ENCODE results near the gene CDR2. TPM values are rescaled to one million over a fixed set of nuclear protein-coding genes. Genes with fewer than 3 reads are reported as not detected.

Gene CDR2
- total and polyA plus RNA-seq, 2 donors (not counting 1 experiment from before 2014, with no cell fraction given) = 8.0 to 11.3 TPM

- WGBS (ENCODE audit: insufficient coverage) = no CpG with 5 or more reads among the region's 2 CpGs
- H3K9me3 Mint-ChIP-seq (ENCODE audit: insufficient read depth) = no peaks in the 10 kb centered on the region
- intact Hi-C loops (cut with micrococcal nuclease) = loop anchor here (5.0 kb wide), 1 partner anchor 1213 kb away; the partner anchor contains the start of gene LDAF1
- H3K4me3 Mint-ChIP-seq = no peak overlapping the region
- no peak for ATAC-seq (ENCODE audit: low read depth)
- no peaks in the 10 kb centered on the region for H3K36me3 ChIP-seq (replicated peaks in 1 of 2; ENCODE audit: control extremely low read depth in 1 of 2, control insufficient read depth in 1 of 2, extremely low read depth in 1 of 2, insufficient read depth in 2 of 2, low read length in 1 of 2)
- TF ChIP-seq EZH2 (IDR thresholded peaks at IDR 0.05; ENCODE audit: borderline replicate concordance, insufficient read depth, low read depth, low read length, poor library complexity, severe bottlenecking) (no peak), CTCF (IDR thresholded peaks at IDR 0.05) (no peak)
- DNase-seq = no peak
- CTCF ChIA-PET = no interaction called here
- H3K4me2 ChIP-seq (replicated peaks; ENCODE audit: low read depth, low read length, poor library complexity, severe bottlenecking) = no peak overlapping the region
- no peaks in the 10 kb centered on the region for H4K20me1 ChIP-seq (ENCODE audit: control insufficient read depth, insufficient read depth, low read length, poor library complexity, severe bottlenecking)
- H3K27ac ChIP-seq (ENCODE audit: low read length in 2 of 2) = no peak overlapping the region
- no peaks in the 10 kb centered on the region for H3K27me3 ChIP-seq (replicated peaks in 1 of 4; ENCODE audit: control extremely low read depth in 1 of 4, control insufficient read depth in 3 of 4, insufficient read depth in 4 of 4, low read length in 3 of 4)
- no peak overlapping the region for H2AFZ ChIP-seq (ENCODE audit: insufficient read depth, low read depth, low read length, poor library complexity, severe bottlenecking)
- H3K27me3 Mint-ChIP-seq = no peaks in the 10 kb centered on the region
- no peak overlapping the region for H3K9ac ChIP-seq (ENCODE audit: low read length)
- no peak overlapping the region for H3K4me3 ChIP-seq (ENCODE audit: control extremely low read depth in 1 of 5, extremely low read depth in 1 of 5, insufficient read depth in 1 of 5, low read depth in 2 of 5, low read length in 4 of 5)
- H3K4me1 ChIP-seq (ENCODE audit: control insufficient read depth in 2 of 2, insufficient read depth in 2 of 2, low read length in 2 of 2) = peaks cover 12 to 13% of the 10 kb centered on the region in 2 donors
- H3K27ac Mint-ChIP-seq = no peak overlapping the region
- H3K79me2 ChIP-seq (ENCODE audit: control insufficient read depth, insufficient read depth, low read length) = peaks cover 36% of the 10 kb centered on the region
- H3K4me1 Mint-ChIP-seq = peaks cover 20% of the 10 kb centered on the region
- no peaks in the 10 kb centered on the region for H3K9me3 ChIP-seq (ENCODE audit: control extremely low read depth in 1 of 3, control insufficient read depth in 2 of 3, insufficient read depth in 1 of 3, low read length in 2 of 3)
- POLR2A ChIA-PET = interaction anchor here (0.6 to 0.7 kb wide), 3 partner anchors 24 to 743 kb away, joined by 3 to 12 read pairs (median 6); no protein-coding TSS in a partner anchor
These were observed 4.2 kb downstream of the CDR2 start for GRCh38 chr16:22370038-22370820.

- Histone ChIP-seq H3K27ac (ENCODE audit: low read length in 2 of 2) (no peak overlapping the region), H3K9ac (ENCODE audit: low read length) (no peak overlapping the region), H3K4me3 (ENCODE audit: control extremely low read depth in 1 of 5, extremely low read depth in 1 of 5, insufficient read depth in 1 of 5, low read depth in 2 of 5, low read length in 4 of 5) (no peak overlapping the region), H2AFZ (ENCODE audit: insufficient read depth, low read depth, low read length, poor library complexity, severe bottlenecking) (no peak overlapping the region), H3K9me3 (ENCODE audit: control extremely low read depth in 1 of 3, control insufficient read depth in 2 of 3, insufficient read depth in 1 of 3, low read length in 2 of 3) (no peaks in the 10 kb centered on the region), H3K4me2 (replicated peaks; ENCODE audit: low read depth, low read length, poor library complexity, severe bottlenecking) (no peak overlapping the region), H3K27me3 (replicated peaks in 1 of 4; ENCODE audit: control extremely low read depth in 1 of 4, control insufficient read depth in 3 of 4, insufficient read depth in 4 of 4, low read length in 3 of 4) (no peaks in the 10 kb centered on the region), H3K36me3 (replicated peaks in 1 of 2; ENCODE audit: control extremely low read depth in 1 of 2, control insufficient read depth in 1 of 2, extremely low read depth in 1 of 2, insufficient read depth in 2 of 2, low read length in 1 of 2) (peaks cover 0 to 5% of the 10 kb centered on the region in 2 experiments), H4K20me1 (ENCODE audit: control insufficient read depth, insufficient read depth, low read length, poor library complexity, severe bottlenecking) (no peaks in the 10 kb centered on the region), H3K4me1 (ENCODE audit: control insufficient read depth in 2 of 2, insufficient read depth in 2 of 2, low read length in 2 of 2) (peaks cover 8 to 10% of the 10 kb centered on the region in 2 donors), H3K79me2 (ENCODE audit: control insufficient read depth, insufficient read depth, low read length) (peaks cover 36% of the 10 kb centered on the region)
- ATAC-seq (ENCODE audit: low read depth) (no peak), DNase-seq (no peak)
- Mint-ChIP-seq H3K9me3 (ENCODE audit: insufficient read depth) (no peaks in the 10 kb centered on the region), H3K4me1 (peaks cover 15% of the 10 kb centered on the region), H3K27me3 (no peaks in the 10 kb centered on the region), H3K27ac (no peak overlapping the region), H3K4me3 (no peak overlapping the region)
- no CpG with 5 or more reads among the region's 3 CpGs for WGBS (ENCODE audit: insufficient coverage)
- CTCF ChIA-PET = no interaction called here
- intact Hi-C loops (cut with micrococcal nuclease) = no loop called here
- TF ChIP-seq EZH2 (IDR thresholded peaks at IDR 0.05; ENCODE audit: borderline replicate concordance, insufficient read depth, low read depth, low read length, poor library complexity, severe bottlenecking) (no peak), CTCF (IDR thresholded peaks at IDR 0.05) (no peak)
- POLR2A ChIA-PET = no interaction called here
These were observed 5.1 kb downstream of the CDR2 start for GRCh38 chr16:22369221-22369811.
